Measurements from ENCODE around the gene HOXC10.

Gene HOXC10

GRCh38 chr12:53982648-53983567 is 2.0 kb upstream of the HOXC10 start:
- H3K27ac ChIP-seq = no peak overlapping the region
- TF ChIP-seq CTCF (conservative IDR thresholded peaks at IDR 0.05) = no peak

- no peak for TF ChIP-seq CTCF (conservative IDR thresholded peaks at IDR 0.05)
- no peak overlapping the region for H3K27ac ChIP-seq
Measured at GRCh38 chr12:53983568-53983949, 1.4 kb upstream of the HOXC10 start.

GRCh38 chr12:53983950-53984572 is 885 bp upstream of the HOXC10 start:
- TF ChIP-seq CTCF (conservative IDR thresholded peaks at IDR 0.05) = no peak

GRCh38 chr12:53985692-53985993 is 697 bp downstream of the HOXC10 start:
- TF ChIP-seq CTCF (conservative IDR thresholded peaks at IDR 0.05) = no peak
- H3K27ac ChIP-seq = no peak overlapping the region

More at GRCh38 chr12:53983950-53984572, 885 bp upstream of the HOXC10 start:
- no peak overlapping the region for H3K27ac ChIP-seq

GRCh38 chr12:53985994-53986685 is 1.2 kb downstream of the HOXC10 start:
- no peak overlapping the region for H3K27ac ChIP-seq
- no peak for TF ChIP-seq CTCF (conservative IDR thresholded peaks at IDR 0.05)

- no peak overlapping the region for H3K27ac ChIP-seq
Measured at GRCh38 chr12:53986686-53987483, 1.9 kb downstream of the HOXC10 start.

More at GRCh38 chr12:53986686-53987483, 1.9 kb downstream of the HOXC10 start:
- TF ChIP-seq CTCF (conservative IDR thresholded peaks at IDR 0.05) = no peak
